Right lobe of liver (tissue), 6 donors: Measurements from ENCODE around the gene TJP2. TPM values are rescaled to one million over a fixed set of nuclear protein-coding genes. Genes with fewer than 3 reads are reported as not detected.

Source experiments
- ATAC-seq, 4 donors: fragments of 200-7000 bp; cut with Tn5 transposase; one replicate each; pipeline ENCODE4 v1.9.1; 2020; ENCODE audit warnings: mild to moderate bottlenecking in 4 of 4, moderate library complexity in 4 of 4
- DNase-seq, 3 donors: peaks; one replicate each; pipeline ENCODE4 v3.0.0-alpha.2; 2020
- H3K27ac ChIP-seq, 3 donors: fragments of 200-600 bp; one replicate each; pipeline ENCODE4 v1.8.0; 2022
- H3K27me3 ChIP-seq, 2 donors: fragments of 200-600 bp; one replicate each; pipeline ENCODE4 v1.8.0; 2022
- H3K36me3 ChIP-seq, 4 donors: fragments of 200-600 bp; sonication (generic) in 1 of 4; one replicate each; pipeline versions ENCODE4 v1.5.1 to v1.8.0; 2017 to 2022; ENCODE audit warnings: control low read depth in 1 of 4
- H3K4me1 ChIP-seq, 4 donors: fragments of 200-600 bp; sonication (generic) in 1 of 4; one replicate each; pipeline versions ENCODE4 v1.5.1 to v1.8.0; 2017 to 2022; ENCODE audit warnings: control low read depth in 1 of 4
- H3K4me3 ChIP-seq, 3 donors: fragments of 200-600 bp; one replicate each; pipeline ENCODE4 v1.8.0; 2022
- H3K9me3 ChIP-seq, 4 donors: fragments of 200-600 bp; sonication (generic) in 1 of 4; one replicate each; pipeline versions ENCODE4 v1.5.1 to v1.8.0; 2017 to 2022; ENCODE audit warnings: control low read depth in 1 of 4
- POLR2A ChIP-seq: fragments of 450-650 bp; IDR thresholded peaks from one replicate; pipeline ENCODE4 v1.6.1; 2017; ENCODE audit warnings: antibody characterized with exemption, mild to moderate bottlenecking
- WGBS: methylation state at CpG from one replicate; pipeline ENCODE4 v1.1.6; 2018; ENCODE audit warnings: low coverage, low lambda C conversion rate; ENCODE audit not compliant: insufficient coverage; ENCODE audit errors: missing lambda C conversion rate; 5-methylcytosine and 5-hydroxymethylcytosine counted together
- intact Hi-C, 2 donors: fragments of 100-400 bp; cut with DNase I; formaldehyde crosslinking; loops; one replicate each; pipeline versions ENCODE4 v1.11.2 to v1.14.1; 2022
- total RNA-seq, 6 experiments: library from RNA; depleted of rRNA in 2 of 6; stranded (reverse); fragments of >200 nt in 2 of 6; fragmentation: NEBNext Ultra II Directional in 3 of 6; extraction: Animal tissue kit (Norgen Biotek cat#: 25700) in 3 of 6; gene quantifications; one replicate each; pipeline versions ENCODE4 v1.1.0 to v1.2.4, GENCODE V29; 2016 to 2023
- TF ChIP-seq, protein P1 (sequence below), 4 donors: fragments of 200-600 bp in 3 of 4; fragments of 450-650 bp in 1 of 4; IDR thresholded peaks; one replicate each; pipeline versions ENCODE4 v1.5.1 to v1.8.0; 2016 to 2022; ENCODE audit warnings: antibody characterized with exemption in 4 of 4, mild to moderate bottlenecking in 2 of 4
- donor health status: DM: no; HTN: yes; CAD: no.
- donor health status: DM: no; HTN: no; CAD: no.
- donor health status: DM: no; HTN: no; CAD: no.
- donor health status: DM: no; HTN: yes; CAD: no.
- donor health status: DM: no; HTN: yes; CAD: no.

The TJP2 gene
- total RNA-seq, 6 experiments from 2014 or later, result 62.0 to 129 (median 81.7) TPM

GRCh38 chr9:69246629-69247028 is 72.6 kb downstream of the TJP2 start:
- TF ChIP-seq, protein P1, sequence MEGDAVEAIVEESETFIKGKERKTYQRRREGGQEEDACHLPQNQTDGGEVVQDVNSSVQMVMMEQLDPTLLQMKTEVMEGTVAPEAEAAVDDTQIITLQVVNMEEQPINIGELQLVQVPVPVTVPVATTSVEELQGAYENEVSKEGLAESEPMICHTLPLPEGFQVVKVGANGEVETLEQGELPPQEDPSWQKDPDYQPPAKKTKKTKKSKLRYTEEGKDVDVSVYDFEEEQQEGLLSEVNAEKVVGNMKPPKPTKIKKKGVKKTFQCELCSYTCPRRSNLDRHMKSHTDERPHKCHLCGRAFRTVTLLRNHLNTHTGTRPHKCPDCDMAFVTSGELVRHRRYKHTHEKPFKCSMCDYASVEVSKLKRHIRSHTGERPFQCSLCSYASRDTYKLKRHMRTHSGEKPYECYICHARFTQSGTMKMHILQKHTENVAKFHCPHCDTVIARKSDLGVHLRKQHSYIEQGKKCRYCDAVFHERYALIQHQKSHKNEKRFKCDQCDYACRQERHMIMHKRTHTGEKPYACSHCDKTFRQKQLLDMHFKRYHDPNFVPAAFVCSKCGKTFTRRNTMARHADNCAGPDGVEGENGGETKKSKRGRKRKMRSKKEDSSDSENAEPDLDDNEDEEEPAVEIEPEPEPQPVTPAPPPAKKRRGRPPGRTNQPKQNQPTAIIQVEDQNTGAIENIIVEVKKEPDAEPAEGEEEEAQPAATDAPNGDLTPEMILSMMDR (IDR thresholded peaks at IDR 0.05), result no peak
- TF ChIP-seq POLR2A, result no peak
- peaks cover 6 to 73% (median 29%) of the 10 kb centered on the region in 4 donors for H3K36me3 ChIP-seq
- DNase-seq (no peak), ATAC-seq (no peak)
- 95% methylated on average over 2 of the region's 2 CpGs for WGBS
- H3K27ac ChIP-seq, result no peak overlapping the region
- H3K4me1 ChIP-seq, result no peaks in the 10 kb centered on the region
- H3K9me3 ChIP-seq, result no peaks in the 10 kb centered on the region
- no peak overlapping the region for H3K4me3 ChIP-seq
- intact Hi-C loops, result no loop called here
- no peaks in the 10 kb centered on the region for H3K27me3 ChIP-seq

DNA sequence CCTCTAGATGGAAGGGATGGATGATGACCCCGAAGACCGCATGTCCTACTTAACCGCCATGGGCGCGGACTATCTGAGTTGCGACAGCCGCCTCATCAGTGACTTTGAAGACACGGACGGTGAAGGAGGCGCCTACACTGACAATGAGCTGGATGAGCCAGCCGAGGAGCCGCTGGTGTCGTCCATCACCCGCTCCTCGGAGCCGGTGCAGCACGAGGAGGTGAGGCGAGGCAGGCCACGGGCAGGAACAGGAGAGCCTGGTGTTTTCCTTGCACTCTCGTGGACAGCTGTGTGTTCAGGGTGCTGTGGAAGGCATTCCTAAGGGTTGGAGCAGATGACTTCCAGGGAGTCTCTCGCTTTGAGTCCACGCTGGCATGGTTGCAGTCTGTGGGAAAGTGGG is 73.9 kb downstream of the TJP2 start:
- Histone ChIP-seq H3K4me3 (no peak overlapping the region), H3K27ac (no peak overlapping the region), H3K9me3 (no peaks in the 10 kb centered on the region), H3K36me3 (peaks cover 9 to 82% (median 35%) of the 10 kb centered on the region in 4 donors), H3K27me3 (no peaks in the 10 kb centered on the region), H3K4me1 (no peaks in the 10 kb centered on the region)
- intact Hi-C loops, result no loop called here
- ATAC-seq, result peak in 2 of 4 donors; percentile 8 to 36
- TF ChIP-seq POLR2A, result no peak
- TF ChIP-seq, protein P1 (IDR thresholded peaks at IDR 0.05), result no peak
- 92% methylated on average over 5 of the region's 22 CpGs for WGBS
- DNase-seq, result no peak

DNA sequence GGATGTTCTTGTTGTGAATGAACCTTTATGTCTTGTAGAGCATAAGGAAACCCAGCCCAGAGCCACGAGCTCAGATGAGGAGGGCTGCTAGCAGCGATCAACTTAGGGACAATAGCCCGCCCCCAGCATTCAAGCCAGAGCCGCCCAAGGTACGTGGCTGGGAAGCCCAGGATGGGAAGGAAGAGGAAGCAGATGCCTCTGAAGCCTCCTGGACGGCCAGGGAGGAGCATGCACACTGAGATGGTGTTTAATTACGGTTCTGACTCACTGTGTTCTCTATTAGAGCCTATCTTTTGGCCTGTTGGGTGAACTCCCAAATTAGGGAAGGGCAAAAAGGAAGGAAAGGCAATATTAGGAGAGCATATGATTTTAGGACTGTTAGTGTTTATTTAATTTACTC is 75.3 kb downstream of the TJP2 start:
- ATAC-seq (peak in 2 of 4 donors; percentile 4 to 28), DNase-seq (no peak)
- H3K4me3 ChIP-seq, result no peak overlapping the region
- no peak overlapping the region for H3K27ac ChIP-seq
- TF ChIP-seq, protein P1 (IDR thresholded peaks at IDR 0.05), result no peak
- no peak for TF ChIP-seq POLR2A
- WGBS, result 63% methylated on average over 2 of the region's 7 CpGs
- intact Hi-C loops, result no loop called here
- H3K4me1 ChIP-seq, result no peaks in the 10 kb centered on the region
- H3K27me3 ChIP-seq, result no peaks in the 10 kb centered on the region
- no peaks in the 10 kb centered on the region for H3K9me3 ChIP-seq
- peaks cover 9 to 95% (median 39%) of the 10 kb centered on the region in 4 donors for H3K36me3 ChIP-seq

DNA sequence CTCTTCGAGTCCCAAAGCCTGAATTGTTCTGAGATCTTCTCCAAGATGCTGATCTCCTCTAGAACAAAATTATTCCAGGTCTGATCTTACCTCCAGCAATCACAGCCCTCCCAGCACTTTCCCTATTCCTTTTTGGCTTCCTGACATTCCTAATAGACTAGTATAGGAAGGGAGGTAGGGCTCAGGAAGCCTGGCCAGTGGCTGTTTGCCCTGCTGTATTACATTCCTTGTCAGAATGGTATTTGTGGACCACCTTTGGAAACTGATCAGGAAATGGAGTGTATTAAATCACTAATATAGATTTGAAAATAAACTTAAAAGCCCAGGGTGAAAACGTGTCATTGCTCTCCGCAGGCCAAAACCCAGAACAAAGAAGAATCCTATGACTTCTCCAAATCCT is 76.6 kb downstream of the TJP2 start:
- intact Hi-C loops, result no loop called here
- Histone ChIP-seq H3K27me3 (no peaks in the 10 kb centered on the region), H3K4me3 (no peak overlapping the region), H3K36me3 (peaks cover 9 to 95% (median 41%) of the 10 kb centered on the region in 4 donors), H3K27ac (no peak overlapping the region), H3K9me3 (no peaks in the 10 kb centered on the region), H3K4me1 (no peaks in the 10 kb centered on the region)
- ATAC-seq, result no peak
- TF ChIP-seq, protein P1 (IDR thresholded peaks at IDR 0.05), result no peak
- no peak for TF ChIP-seq POLR2A
- DNase-seq, result no peak
- 44% methylated on average over 2 of the region's 3 CpGs for WGBS

DNA sequence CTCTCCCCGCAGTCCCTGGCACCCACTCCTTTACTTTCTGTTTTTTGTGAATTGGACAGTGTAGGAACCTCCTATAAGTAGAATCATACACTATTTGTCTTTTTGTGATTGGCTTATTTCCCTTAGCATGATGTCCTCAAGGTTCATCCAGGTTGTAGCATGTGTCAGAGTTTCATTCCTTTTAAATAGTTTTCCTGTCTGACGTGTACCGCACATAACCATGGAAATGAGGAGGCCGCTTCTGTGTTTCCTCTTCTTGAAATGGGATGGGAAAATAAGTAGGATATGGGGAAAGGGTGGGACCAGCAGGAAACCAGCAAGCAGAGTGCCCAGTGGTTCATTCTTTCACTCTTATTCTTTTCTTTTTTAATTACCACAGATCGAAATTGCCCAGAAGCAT is 78.4 kb downstream of the TJP2 start:
- peak in 1 of 4 donors; percentile 6 for ATAC-seq
- Histone ChIP-seq H3K4me3 (no peak overlapping the region), H3K27ac (no peak overlapping the region), H3K4me1 (no peaks in the 10 kb centered on the region), H3K9me3 (no peaks in the 10 kb centered on the region), H3K27me3 (no peaks in the 10 kb centered on the region), H3K36me3 (peaks cover 9 to 78% (median 40%) of the 10 kb centered on the region in 4 donors)
- intact Hi-C loops, result no loop called here
- DNase-seq, result no peak
- TF ChIP-seq, protein P1 (IDR thresholded peaks at IDR 0.05), result no peak
- TF ChIP-seq POLR2A, result no peak
- 78% methylated on average over 5 of the region's 5 CpGs for WGBS
